IMR-90 (cell line): ENCODE measurements around the gene MOB1A. TPM values are rescaled to one million over a fixed set of nuclear protein-coding genes. Genes with fewer than 3 reads are reported as not detected.

ENCODE experiments used
- ATAC-seq: fragments of 200-7000 bp; cut with Tn5 transposase; 2 replicates; pipeline ENCODE4 v1.9.1; 2020; ENCODE audit warnings: low read depth, mild to moderate bottlenecking, moderate library complexity
- BruUV-seq: library from RNA; stranded (reverse); fragments of 400-500 nt; replicated peaks from 2 replicates; lab custom pipeline; 2021; lab: Mats Ljungman, UMichigan
- CTCF ChIA-PET: fragments of 300-600 bp; formaldehyde crosslinking; extraction: SDS; loops from one replicate; lab custom pipeline; 2021; ENCODE audit warnings: antibody characterized with exemption; lab: Yijun Ruan, JAX
- POLR2A ChIA-PET: fragments of 300-600 bp; sonication (Branson Sonifier 250); formaldehyde crosslinking; loops from one replicate; lab custom pipeline; 2022; ENCODE audit warnings: antibody characterized with exemption; ENCODE audit not compliant: unreplicated experiment; lab: Charles Lee
- DNase-seq: peaks from one replicate; pipeline ENCODE4 v3.0.0; 2013
- H2AFZ ChIP-seq: replicated peaks from 2 replicates; pipeline ENCODE3; 2013; ENCODE audit warnings: low read length, mild to moderate bottlenecking; ENCODE audit not compliant: poor library complexity
- H2AK5ac ChIP-seq: 2 replicates; pipeline ENCODE4 v1.6.1; 2013; ENCODE audit warnings: low read depth, low read length, inconsistent platforms
- H2AK9ac ChIP-seq: replicated peaks from 2 replicates; pipeline ENCODE3; 2013; ENCODE audit warnings: mild to moderate bottlenecking, low read depth, low read length, moderate library complexity; ENCODE audit not compliant: poor library complexity
- H2BK120ac ChIP-seq: 2 replicates; pipeline ENCODE4 v1.6.1; 2013; ENCODE audit warnings: low read depth, low read length, inconsistent platforms
- H2BK15ac ChIP-seq: 3 replicates; pipeline ENCODE4 v1.6.1; 2013; ENCODE audit warnings: low read depth, low read length, inconsistent platforms
- H2BK20ac ChIP-seq: 2 replicates; pipeline ENCODE4 v1.6.1; 2013; ENCODE audit warnings: low read depth, mild to moderate bottlenecking, inconsistent platforms, low read length, moderate library complexity
- H2BK5ac ChIP-seq: 2 replicates; pipeline ENCODE4 v1.6.1; 2013; ENCODE audit warnings: mild to moderate bottlenecking, low read depth, low read length, inconsistent platforms; ENCODE audit not compliant: poor library complexity, severe bottlenecking
- H3K14ac ChIP-seq: replicated peaks from 2 replicates; pipeline ENCODE4 v1.6.1; 2013; ENCODE audit warnings: low read depth, low read length, inconsistent platforms
- H3K18ac ChIP-seq: 2 replicates; pipeline ENCODE4 v1.6.1; 2013; ENCODE audit warnings: low read depth, low read length, control low read depth
- H3K23ac ChIP-seq: 2 replicates; pipeline ENCODE4 v1.6.1; 2013; ENCODE audit warnings: low read depth, low read length, inconsistent platforms
- H3K27ac ChIP-seq: 2 replicates; pipeline ENCODE4 v1.5.1; 2013; ENCODE audit warnings: mild to moderate bottlenecking, control low read depth, low read length; ENCODE audit not compliant: insufficient read depth
- H3K27me3 ChIP-seq: 2 replicates; pipeline ENCODE4 v1.6.1; 2013; ENCODE audit warnings: low read length; ENCODE audit not compliant: control insufficient read depth, insufficient read depth
- H3K36me3 ChIP-seq: 2 replicates; pipeline ENCODE4 v1.6.1; 2013; ENCODE audit warnings: low read length, mixed read lengths; ENCODE audit not compliant: control insufficient read depth, insufficient read depth
- H3K4ac ChIP-seq: 2 replicates; pipeline ENCODE4 v1.6.1; 2013; ENCODE audit warnings: low read depth, low read length, inconsistent platforms
- H3K4me1 ChIP-seq: 2 replicates; pipeline ENCODE4 v1.6.1; 2013; ENCODE audit warnings: low read length, mixed read lengths; ENCODE audit not compliant: control insufficient read depth, insufficient read depth
- H3K4me2 ChIP-seq: 2 replicates; pipeline ENCODE4 v1.6.1; 2013; ENCODE audit warnings: low read depth, mild to moderate bottlenecking, control low read depth, low read length, moderate library complexity
- H3K4me3 ChIP-seq: 2 replicates; pipeline ENCODE4 v1.5.1; 2013; ENCODE audit warnings: low read depth, mild to moderate bottlenecking, control low read depth, low read length, moderate library complexity; ENCODE audit not compliant: insufficient read depth
- H3K56ac ChIP-seq: 2 replicates; pipeline ENCODE4 v1.6.1; 2013; ENCODE audit warnings: low read length, inconsistent platforms; ENCODE audit not compliant: insufficient read depth; ENCODE audit errors: extremely low read depth
- H3K79me1 ChIP-seq, 2 experiments: 2 replicates each; pipeline ENCODE4 v1.6.1; 2013; ENCODE audit warnings: low read length in 2 of 2, inconsistent platforms in 1 of 2, low read depth in 1 of 2
- H3K9ac ChIP-seq: 2 replicates; pipeline ENCODE4 v1.6.1; 2013; ENCODE audit warnings: low read depth, low read length, control low read depth
- H3K9me1 ChIP-seq: 2 replicates; pipeline ENCODE4 v1.6.1; 2013; ENCODE audit warnings: low read length, inconsistent platforms; ENCODE audit not compliant: insufficient read depth
- H3K9me3 ChIP-seq: 2 replicates; pipeline ENCODE4 v1.6.1; 2013; ENCODE audit warnings: low read length; ENCODE audit not compliant: control insufficient read depth, insufficient read depth
- H4K20me1 ChIP-seq: 2 replicates; pipeline ENCODE4 v1.6.1; 2013; ENCODE audit warnings: low read length, inconsistent platforms; ENCODE audit not compliant: insufficient read depth
- H4K5ac ChIP-seq: 2 replicates; pipeline ENCODE4 v1.6.1; 2013; ENCODE audit warnings: mild to moderate bottlenecking, low read depth, low read length, control low read depth
- H4K8ac ChIP-seq, 2 experiments: 2 replicates each; pipeline ENCODE4 v1.6.1; 2013; ENCODE audit warnings: low read depth in 2 of 2, low read length in 2 of 2, control low read depth in 1 of 2, inconsistent platforms in 1 of 2
- H4K91ac ChIP-seq: 2 replicates; pipeline ENCODE4 v1.6.1; 2013; ENCODE audit warnings: low read depth, low read length, inconsistent platforms; ENCODE audit not compliant: insufficient read depth
- CEBPB ChIP-seq: IDR thresholded peaks from 2 replicates; pipeline ENCODE4 v1.6.1; 2012; ENCODE audit warnings: low read depth, low read length, improper control_type of control experiment
- CHD1 ChIP-seq: IDR thresholded peaks from 2 replicates; pipeline ENCODE4 v1.6.1; 2012; ENCODE audit warnings: low read depth, low read length, improper control_type of control experiment
- ELK1 ChIP-seq: fragments of 150-350 bp; IDR thresholded peaks from 2 replicates; pipeline ENCODE4 v1.6.1; 2016; ENCODE audit warnings: low read depth, mild to moderate bottlenecking, low read length, moderate library complexity, borderline replicate concordance
- FOS ChIP-seq: fragments of 150-350 bp; IDR thresholded peaks from 2 replicates; pipeline ENCODE4 v1.6.1; 2016; ENCODE audit warnings: low read depth, low read length
- MAZ ChIP-seq: IDR thresholded peaks from 2 replicates; pipeline ENCODE4 v1.6.1; 2012; ENCODE audit warnings: low read depth, mild to moderate bottlenecking, low read length, improper control_type of control experiment, moderate library complexity, borderline replicate concordance
- MXI1 ChIP-seq: IDR thresholded peaks from 2 replicates; pipeline ENCODE4 v1.6.1; 2012; ENCODE audit warnings: low read depth, mild to moderate bottlenecking, low read length, moderate library complexity, borderline replicate concordance
- NFE2L2 ChIP-seq: fragments of 150-350 bp; IDR thresholded peaks from 2 replicates; pipeline ENCODE4 v1.6.1; 2016; ENCODE audit warnings: low read depth, mild to moderate bottlenecking, low read length
- POLR2A ChIP-seq: IDR thresholded peaks from 2 replicates; pipeline ENCODE4 v1.6.1; 2012; ENCODE audit warnings: mild to moderate bottlenecking, low read depth, low read length
- RAD21 ChIP-seq: IDR thresholded peaks from 2 replicates; pipeline ENCODE4 v1.6.1; 2012; ENCODE audit warnings: low read length, improper control_type of control experiment
- RCOR1 ChIP-seq: IDR thresholded peaks from 2 replicates; pipeline ENCODE4 v1.6.1; 2012; ENCODE audit warnings: mild to moderate bottlenecking, low read length, improper control_type of control experiment; ENCODE audit not compliant: insufficient replicate concordance
- RFX5 ChIP-seq: IDR thresholded peaks from 2 replicates; pipeline ENCODE4 v1.8.0; 2012; ENCODE audit warnings: low read depth, mild to moderate bottlenecking, low read length, moderate library complexity
- SMC3 ChIP-seq: fragments of 150-350 bp; IDR thresholded peaks from 2 replicates; pipeline ENCODE4 v1.6.1; 2016; ENCODE audit warnings: low read depth, mild to moderate bottlenecking, antibody characterized with exemption, low read length, moderate library complexity
- USF2 ChIP-seq: fragments of 150-350 bp; IDR thresholded peaks from 2 replicates; pipeline ENCODE4 v1.6.1; 2017; ENCODE audit warnings: mild to moderate bottlenecking, antibody characterized with exemption, low read length, low read depth
- WGBS, 2 experiments: methylation state at CpG; one replicate each; pipeline versions ENCODE4 v1.1.5 to v1.1.7; 2013; ENCODE audit warnings: missing lambda C conversion rate in 2 of 2; ENCODE audit not compliant: insufficient read length in 1 of 2; ENCODE audit errors: extremely low coverage in 2 of 2; 5-methylcytosine and 5-hydroxymethylcytosine counted together
- dilution Hi-C: fragments of 300-500 bp; cut with HindIII; formaldehyde crosslinking; loops from one replicate; pipeline ENCODE4 v1.14.3; 2018; ENCODE audit warnings: low sequenced_read_pairs; ENCODE audit not compliant: unreplicated experiment
- in situ Hi-C: fragments of 300-500 bp; cut with MboI; formaldehyde crosslinking; loops from 3 replicates; pipeline ENCODE4 v1.14.3; 2019; ENCODE audit warnings: low sequenced_read_pairs, inconsistent platforms, mixed read lengths
- intact Hi-C: fragments of 100-400 bp; cut with micrococcal nuclease; formaldehyde crosslinking; loops from 2 replicates; pipeline ENCODE4 v1.10.0; 2022
- polyA plus RNA-seq, 3 experiments: library from polyadenylated mRNA; depleted of rRNA; stranded (reverse); fragments of >200 nt; gene quantifications; 2 replicates each; pipeline ENCODE4 v1.2.3, GENCODE V29; 2012; ENCODE audit warnings: low replicate concordance in 1 of 3
- total RNA-seq: library from RNA; depleted of rRNA; stranded (reverse); fragments of >200 nt; gene quantifications from 2 replicates; pipeline ENCODE4 v1.2.3, GENCODE V29; 2012

MOB1A gene
- total and polyA plus RNA-seq, 2 of the 4 experiments (the other 2 are of a cell fraction), result 21.0 to 60.8 TPM

- peak within 1 kb of the TSS; percentile 96 for H3K14ac ChIP-seq
- peak within 1 kb of the TSS; percentile 71 for H2BK120ac ChIP-seq
- H3K9ac ChIP-seq, result peak within 1 kb of the TSS; percentile 95
- peak within 1 kb of the TSS; percentile 82 for H2BK5ac ChIP-seq
- WGBS, 2 experiments, result 0% methylated on average over 36 of the region's 96 CpGs; no CpG with 5 or more reads in 1 of the 2 experiments
- ATAC-seq (peak; percentile 90), DNase-seq (peak; percentile 97)
- POLR2A ChIA-PET, result interaction anchor here (0.5 to 0.6 kb wide), 2 partner anchors 20 to 28 kb away, joined by 3 to 4 read pairs; partner anchors contain the start of gene MOB1A
- H3K18ac ChIP-seq, result peak within 1 kb of the TSS; percentile 62; the same call in 1 of the 2 replicates
- peak within 1 kb of the TSS; percentile 86 for H3K4me2 ChIP-seq
- H3K79me1 ChIP-seq, result peaks cover 3 to 35% of the 10 kb centered on the region in 2 experiments; a peak in 3 of 4 replicates
- H2AK5ac ChIP-seq, result peak within 1 kb of the TSS; percentile 97
- dilution Hi-C loops, result no loop called here
- H3K9me1 ChIP-seq, result peaks cover 13% of the 10 kb centered on the region
- peak within 1 kb of the TSS; percentile 98 for H3K4ac ChIP-seq
- H3K4me3 ChIP-seq, result peak within 1 kb of the TSS; percentile 80
- H3K4me1 ChIP-seq, result peaks cover 5% of the 10 kb centered on the region
- peak within 1 kb of the TSS; percentile 98 for H2AK9ac ChIP-seq
- H3K36me3 ChIP-seq, result 0 out of 2 replicates have a peak, but pooled peaks cover 1% of the 10 kb centered on the region
- BruUV-seq, result no TSS peak
- intact Hi-C loops, result loop anchor here (1.0 kb wide), 1 partner anchor 20 kb away; the partner anchor contains the start of gene MOB1A
- peak within 1 kb of the TSS; percentile 97 for H2AFZ ChIP-seq
- no peaks in the 10 kb centered on the region for H3K9me3 ChIP-seq
- CTCF ChIA-PET, result no interaction called here
- 0 out of 2 replicates have a peak within 1 kb of the TSS, but pooled peaks have one; percentile 32 for H2BK20ac ChIP-seq
- peak within 1 kb of the TSS; percentile 94 for H4K91ac ChIP-seq
- in situ Hi-C loops, result no loop called here
- H2BK15ac ChIP-seq, result peak within 1 kb of the TSS; percentile 5; the same call in 1 of the 3 replicates
- H4K5ac ChIP-seq, result peak within 1 kb of the TSS; percentile 32; the same call in 1 of the 2 replicates
- H3K27me3 ChIP-seq, result no peaks in the 10 kb centered on the region
- H3K56ac ChIP-seq, result peak within 1 kb of the TSS; percentile 86
- peak within 1 kb of the TSS; percentile 87; the same call in 1 of the 2 replicates for H3K23ac ChIP-seq
- peaks cover 44% of the 10 kb centered on the region for H4K20me1 ChIP-seq
- H3K27ac ChIP-seq, result peak within 1 kb of the TSS; percentile 91
- H4K8ac ChIP-seq, result peak within 1 kb of the TSS; percentile 52 to 87
- no peak for TF ChIP-seq NFE2L2
- peak; percentile 97 for TF ChIP-seq MXI1
- peak; percentile 83 for TF ChIP-seq USF2
- no peak; the same call in 1 of the 2 replicates for TF ChIP-seq FOS
- peak; percentile 99 for TF ChIP-seq POLR2A
- peak; percentile 85 for TF ChIP-seq CEBPB
- peak; percentile 43 for TF ChIP-seq RAD21
- TF ChIP-seq CHD1, result no peak
- TF ChIP-seq MAZ, result peak; percentile 59; the same call in 1 of the 2 replicates
- no peak; the same call in 1 of the 2 replicates for TF ChIP-seq SMC3
- no peak for TF ChIP-seq ELK1
- no peak for TF ChIP-seq RFX5
- peak; percentile 23 for TF ChIP-seq RCOR1
Observed at GRCh38 chr2:74198461-74199274, 20.0 kb upstream of the MOB1A start, which contains the start of gene MTHFD2. MTHFD2 (plus strand) TSS chr2:74198615; CDS start chr2:74198642, 27 bp downstream.
